ENCODE measurements around the gene PLEKHM2.

GRCh38 chr1:15682936-15683341, 1.2 kb upstream of the PLEKHM2 start:
- TF ChIP-seq EP300 (IDR thresholded peaks at IDR 0.05) (no peak), POLR2A (IDR thresholded peaks at IDR 0.05) (no peak)

Data from suprapubic skin (tissue), 2 donors.